Large intestine (tissue), 3 donors: Measurements from ENCODE around the gene SNUPN. TPM values are rescaled to one million over a fixed set of nuclear protein-coding genes. Genes with fewer than 3 reads are reported as not detected.
"Not testable (repeated sequence)": the region's sequence is repeated elsewhere in the genome, so short reads cannot be mapped to it uniquely, and the experiment has no call there.

Experiments used
- DNase-seq, 2 donors: peaks; one replicate each; pipeline versions ENCODE4 v3.0.0 to v3.0.0-alpha.2; 2013
- H3K27ac ChIP-seq: one replicate; pipeline ENCODE4 v1.5.1; 2013; ENCODE audit warnings: low read length
- H3K27me3 ChIP-seq: 2 replicates; pipeline ENCODE4 v1.6.1; 2013; ENCODE audit warnings: low read length; ENCODE audit not compliant: control insufficient read depth, insufficient read depth
- H3K36me3 ChIP-seq: 2 replicates; pipeline ENCODE4 v1.6.1; 2013; ENCODE audit warnings: low read length; ENCODE audit not compliant: control insufficient read depth, insufficient read depth
- H3K4me1 ChIP-seq: one replicate; pipeline ENCODE4 v1.6.1; 2013; ENCODE audit warnings: low read length; ENCODE audit not compliant: control insufficient read depth, insufficient read depth
- H3K4me3 ChIP-seq: one replicate; pipeline ENCODE4 v1.5.1; 2013; ENCODE audit warnings: low read length
- H3K9me3 ChIP-seq: one replicate; pipeline ENCODE4 v1.6.1; 2013; ENCODE audit warnings: mild to moderate bottlenecking, low read depth, low read length, moderate library complexity; ENCODE audit not compliant: control insufficient read depth
- WGBS: methylation state at CpG from one replicate; pipeline ENCODE4 v1.1.5; 2013; ENCODE audit warnings: low lambda C conversion rate; ENCODE audit not compliant: insufficient coverage; 5-methylcytosine and 5-hydroxymethylcytosine counted together
- polyA plus RNA-seq: library from polyadenylated mRNA; unstranded; fragments of 120-200 nt; gene quantifications from one replicate; pipeline ENCODE4 v1.2.1, GENCODE V29; 2013

SNUPN gene
- polyA plus RNA-seq, 1 donor: 21.3 TPM

GRCh38 chr15:75561888-75562287 lies 63.6 kb downstream of the SNUPN start:
- Histone ChIP-seq H3K36me3 (peaks cover 4% of the 10 kb centered on the region), H3K4me3 (no peak overlapping the region), H3K4me1 (no peaks in the 10 kb centered on the region), H3K9me3 (peaks cover 8% of the 10 kb centered on the region), H3K27ac (no peak overlapping the region), H3K27me3 (no peaks in the 10 kb centered on the region)
- no CpG with 5 or more reads among the region's 5 CpGs for WGBS
- no peak for DNase-seq

- no CpG with 5 or more reads among the region's 6 CpGs for WGBS
- not testable (repeated sequence) for H3K36me3 ChIP-seq, H3K4me3 ChIP-seq, H3K9me3 ChIP-seq, H3K4me1 ChIP-seq, H3K27ac ChIP-seq, H3K27me3 ChIP-seq, DNase-seq
These were observed 66.2 kb downstream of the SNUPN start for GRCh38 chr15:75559360-75559759.

- H3K4me3 ChIP-seq, H3K27me3 ChIP-seq, H3K36me3 ChIP-seq, H3K9me3 ChIP-seq, H3K27ac ChIP-seq, DNase-seq, H3K4me1 ChIP-seq: not testable (repeated sequence)
- no CpG with 5 or more reads among the region's 28 CpGs for WGBS
These were observed 66.6 kb downstream of the SNUPN start for GRCh38 chr15:75558955-75559354.

- Histone ChIP-seq H3K4me3 (no peak overlapping the region), H3K36me3 (no peaks in the 10 kb centered on the region), H3K27me3 (no peaks in the 10 kb centered on the region), H3K9me3 (peaks cover 8% of the 10 kb centered on the region), H3K4me1 (no peaks in the 10 kb centered on the region), H3K27ac (no peak overlapping the region)
- DNase-seq: no peak
These were observed 70.8 kb downstream of the SNUPN start for GRCh38 chr15:75554717-75555116.

- Histone ChIP-seq H3K9me3 (peaks cover 4% of the 10 kb centered on the region), H3K36me3 (no peaks in the 10 kb centered on the region), H3K27me3 (no peaks in the 10 kb centered on the region), H3K4me3 (no peak overlapping the region), H3K4me1 (no peaks in the 10 kb centered on the region), H3K27ac (no peak overlapping the region)
- no peak for DNase-seq
These were observed 71.9 kb downstream of the SNUPN start for GRCh38 chr15:75553659-75554058.

- Histone ChIP-seq H3K27ac (no peak overlapping the region), H3K27me3 (no peaks in the 10 kb centered on the region), H3K9me3 (no peaks in the 10 kb centered on the region), H3K4me3 (no peak overlapping the region), H3K4me1 (no peaks in the 10 kb centered on the region), H3K36me3 (no peaks in the 10 kb centered on the region)
- no peak for DNase-seq
- WGBS: no CpG with 5 or more reads among the region's 4 CpGs
These were observed 74.4 kb downstream of the SNUPN start for GRCh38 chr15:75551091-75551490.

Other genes starting within 250 kb of the SNUPN start
- 33.8 TPM for gene SIN3A, start 174.0 kb downstream of the SNUPN start, polyA plus RNA-seq
- 42.3 TPM for gene PTPN9, start 46.4 kb downstream of the SNUPN start, polyA plus RNA-seq
- gene IMP3, start 14.5 kb upstream of the SNUPN start, polyA plus RNA-seq: 63.1 TPM
- 16.6 TPM for gene SNX33, start 22.2 kb upstream of the SNUPN start, polyA plus RNA-seq
- 6.9 TPM for gene CSPG4, start 87.1 kb upstream of the SNUPN start, polyA plus RNA-seq
- gene UBE2Q2, start 217.7 kb upstream of the SNUPN start, polyA plus RNA-seq: 16.6 TPM